Measurements from ENCODE around the gene DNAJC9. TPM values are rescaled to one million over a fixed set of nuclear protein-coding genes. Genes with fewer than 3 reads are reported as not detected.
A peak's percentile ranks its signal among the peaks of the same experiment; 100 is the strongest.

Gene DNAJC9
- total and polyA plus RNA-seq, 5 experiments from 2014 or later: 27.5 to 30.8 (median 28.5) TPM

GRCh38 chr10:73253225-73253555 is 6.1 kb upstream of the DNAJC9 start:
- DNase-seq (no peak), ATAC-seq (peak in 1 of 2 donors; percentile 19)
- Mint-ChIP-seq H3K9me3 (peaks cover 0 to under 1% (median 0%) of the 10 kb centered on the region in 9 donors), H3K4me1 (peaks cover 6 to 44% (median 33%) of the 10 kb centered on the region in 4 donors), H3K27me3 (no peaks in the 10 kb centered on the region), H3K27ac (peak overlapping the region in 9 of 10 donors; percentile 92 to 99 (median 96)), H3K4me3 (peak overlapping the region; percentile 92 to 100 (median 98)), H3K36me3 (peaks cover 0 to 23% (median 11%) of the 10 kb centered on the region in 3 donors)
- POLR2A ChIA-PET: interaction anchor here (1.3 to 1.7 kb wide), 3 partner anchors 160 to 243 kb away, joined by 4 to 5 read pairs (median 4); partner anchors contain the start of gene PPP3CB

- peaks cover 6 to 50% (median 35%) of the 10 kb centered on the region in 4 donors for H3K4me1 Mint-ChIP-seq
- POLR2A ChIA-PET: interaction anchor here (0.8 to 1.7 kb wide), 8 partner anchors 12 to 533 kb away, joined by 3 to 5 read pairs (median 4); partner anchors contain the start of genes CFAP70 and PPP3CB
- no peaks in the 10 kb centered on the region for H3K9me3 Mint-ChIP-seq
- ATAC-seq (peak; percentile 83 to 90), DNase-seq (peak; percentile 82 to 95 (median 93))
- peak within 1 kb of the TSS; percentile 92 to 100 (median 98) for H3K4me3 Mint-ChIP-seq
- peaks cover 0 to 23% (median 11%) of the 10 kb centered on the region in 3 donors for H3K36me3 Mint-ChIP-seq
- H3K27me3 Mint-ChIP-seq: no peaks in the 10 kb centered on the region
- H3K27ac Mint-ChIP-seq: peak within 1 kb of the TSS; percentile 92 to 99 (median 96)
These were observed 5.6 kb upstream of the DNAJC9 start, which contains the start of gene MRPS16 for GRCh38 chr10:73252445-73253224. MRPS16 (minus strand) TSS chr10:73252644; CDS start chr10:73252482, 162 bp downstream.

GRCh38 chr10:73251683-73252444 is 4.8 kb upstream of the DNAJC9 start:
- H3K4me3 Mint-ChIP-seq: peak overlapping the region; percentile 92 to 100 (median 98)
- H3K36me3 Mint-ChIP-seq: peaks cover 0 to 23% (median 11%) of the 10 kb centered on the region in 3 donors
- peaks cover 6 to 56% (median 38%) of the 10 kb centered on the region in 4 donors for H3K4me1 Mint-ChIP-seq
- H3K27ac Mint-ChIP-seq: peak overlapping the region; percentile 92 to 99 (median 96)
- H3K27me3 Mint-ChIP-seq: no peaks in the 10 kb centered on the region
- DNase-seq (no peak), ATAC-seq (peak in 1 of 2 donors; percentile 49)
- no peaks in the 10 kb centered on the region for H3K9me3 Mint-ChIP-seq
- POLR2A ChIA-PET: interaction anchor here (0.6 to 1.7 kb wide), 8 partner anchors 11 to 991 kb away, joined by 3 to 5 read pairs (median 4); partner anchors contain the start of genes CFAP70 and PPP3CB

- Mint-ChIP-seq H3K27ac (peak overlapping the region in 9 of 10 donors; percentile 94 to 98 (median 97)), H3K4me1 (peaks cover 12 to 82% (median 60%) of the 10 kb centered on the region in 4 donors), H3K27me3 (no peaks in the 10 kb centered on the region), H3K9me3 (no peaks in the 10 kb centered on the region), H3K36me3 (peaks cover 0 to 51% (median 15%) of the 10 kb centered on the region in 3 donors), H3K4me3 (peak overlapping the region in 9 of 10 donors; percentile 50 to 98 (median 95))
- ATAC-seq (no peak), DNase-seq (no peak)
- POLR2A ChIA-PET: interaction anchor here (1.0 to 2.5 kb wide), 4 partner anchors 110 to 377 kb away, joined by 3 to 11 read pairs (median 10); partner anchors contain the start of genes ANXA7, CFAP70 and PPP3CB
These were observed 1.2 kb upstream of the DNAJC9 start for GRCh38 chr10:73248259-73248724.

- H3K4me3 Mint-ChIP-seq: peak overlapping the region; percentile 91 to 98 (median 95)
- H3K27me3 Mint-ChIP-seq: no peaks in the 10 kb centered on the region
- H3K9me3 Mint-ChIP-seq: no peaks in the 10 kb centered on the region
- DNase-seq (no peak), ATAC-seq (no peak)
- POLR2A ChIA-PET: interaction anchor here (0.9 to 2.5 kb wide), 10 partner anchors 8 to 378 kb away, joined by 3 to 16 read pairs (median 5); partner anchors contain the start of genes ANXA7, CFAP70, ECD and FAM149B1
- peaks cover 11 to 78% (median 54%) of the 10 kb centered on the region in 4 donors for H3K4me1 Mint-ChIP-seq
- peaks cover 0 to 57% (median 15%) of the 10 kb centered on the region in 3 donors for H3K36me3 Mint-ChIP-seq
- peak overlapping the region; percentile 91 to 98 (median 96) for H3K27ac Mint-ChIP-seq
These were observed 629 bp upstream of the DNAJC9 start for GRCh38 chr10:73247509-73248258.

- H3K9me3 Mint-ChIP-seq: no peaks in the 10 kb centered on the region
- POLR2A ChIA-PET: interaction anchor here (1.1 to 2.5 kb wide), 6 partner anchors 78 to 253 kb away, joined by 3 to 16 read pairs (median 10); partner anchors contain the start of genes ANXA7, CFAP70, ECD and FAM149B1
- H3K27me3 Mint-ChIP-seq: no peaks in the 10 kb centered on the region
- peak overlapping the region; percentile 91 to 98 (median 95) for H3K4me3 Mint-ChIP-seq
- H3K4me1 Mint-ChIP-seq: peaks cover 11 to 66% (median 46%) of the 10 kb centered on the region in 4 donors
- H3K36me3 Mint-ChIP-seq: peaks cover 0 to 68% (median 15%) of the 10 kb centered on the region in 3 donors
- DNase-seq (no peak), ATAC-seq (no peak)
- peak overlapping the region; percentile 91 to 98 (median 96) for H3K27ac Mint-ChIP-seq
These were observed 771 bp downstream of the DNAJC9 start for GRCh38 chr10:73246322-73246645.

GRCh38 chr10:73244866-73245477 is 2.1 kb downstream of the DNAJC9 start:
- peaks cover 0 to 69% (median 7%) of the 10 kb centered on the region in 3 donors for H3K36me3 Mint-ChIP-seq
- H3K4me3 Mint-ChIP-seq: peak overlapping the region in 6 of 10 donors; percentile 4 to 95 (median 26)
- peaks cover 7 to 55% (median 35%) of the 10 kb centered on the region in 4 donors for H3K4me1 Mint-ChIP-seq
- no peaks in the 10 kb centered on the region for H3K27me3 Mint-ChIP-seq
- H3K9me3 Mint-ChIP-seq: no peaks in the 10 kb centered on the region
- ATAC-seq: no peak
- DNase-seq: no peak
- POLR2A ChIA-PET: interaction anchor here (0.6 kb wide), 2 partner anchors 41 to 204 kb away, joined by 4 to 5 read pairs; no protein-coding TSS in a partner anchor
- peak overlapping the region in 8 of 10 donors; percentile 3 to 94 (median 57) for H3K27ac Mint-ChIP-seq

GRCh38 chr10:73239908-73240307 is 7.1 kb downstream of the DNAJC9 start:
- ATAC-seq (no peak), DNase-seq (no peak)
- Mint-ChIP-seq H3K36me3 (peaks cover 0 to 73% (median 3%) of the 10 kb centered on the region in 3 donors), H3K27ac (peak overlapping the region in 1 of 10 donors; percentile 53), H3K4me1 (peaks cover 1 to 16% (median 10%) of the 10 kb centered on the region in 4 donors), H3K4me3 (no peak overlapping the region), H3K27me3 (no peaks in the 10 kb centered on the region), H3K9me3 (no peaks in the 10 kb centered on the region)
- POLR2A ChIA-PET: interaction anchor here (0.6 kb wide), 1 partner anchor 144 kb away, joined by 3 read pairs; no protein-coding TSS in a partner anchor

- no peaks in the 10 kb centered on the region for H3K27me3 Mint-ChIP-seq
- no peak overlapping the region for H3K4me3 Mint-ChIP-seq
- no peak overlapping the region for H3K27ac Mint-ChIP-seq
- H3K4me1 Mint-ChIP-seq: peaks cover 0 to 7% (median 2%) of the 10 kb centered on the region in 4 donors
- POLR2A ChIA-PET: interaction anchor here (0.6 to 1.1 kb wide), 2 partner anchors 8 to 143 kb away, joined by 3 to 4 read pairs; partner anchors contain the start of gene DNAJC9
- ATAC-seq: no peak
- no peak for DNase-seq
- no peaks in the 10 kb centered on the region for H3K9me3 Mint-ChIP-seq
- peaks cover 0 to 74% (median 4%) of the 10 kb centered on the region in 3 donors for H3K36me3 Mint-ChIP-seq
These were observed 8.0 kb downstream of the DNAJC9 start for GRCh38 chr10:73238990-73239566.

GRCh38 chr10:73234695-73235094 is 12.4 kb downstream of the DNAJC9 start:
- peak overlapping the region in 3 of 10 donors; percentile 0 to 63 (median 55) for H3K27ac Mint-ChIP-seq

More at GRCh38 chr10:73234695-73235094, 12.4 kb downstream of the DNAJC9 start:
- Mint-ChIP-seq H3K9me3 (no peaks in the 10 kb centered on the region), H3K4me3 (no peak overlapping the region), H3K4me1 (no peaks in the 10 kb centered on the region), H3K36me3 (peaks cover 0 to 55% (median 1%) of the 10 kb centered on the region in 3 donors), H3K27me3 (no peaks in the 10 kb centered on the region)
- POLR2A ChIA-PET: no interaction called here
- ATAC-seq (no peak), DNase-seq (no peak)

Data from naive thymus-derived CD8-positive, alpha-beta T cell (primary cell).